ENCODE measurements around the gene PLD1. TPM values are rescaled to one million over a fixed set of nuclear protein-coding genes. Genes with fewer than 3 reads are reported as not detected.

Gene PLD1
- total RNA-seq, 4 donors from 2014 or later = 7.0 to 17.1 (median 13.6) TPM

DNA sequence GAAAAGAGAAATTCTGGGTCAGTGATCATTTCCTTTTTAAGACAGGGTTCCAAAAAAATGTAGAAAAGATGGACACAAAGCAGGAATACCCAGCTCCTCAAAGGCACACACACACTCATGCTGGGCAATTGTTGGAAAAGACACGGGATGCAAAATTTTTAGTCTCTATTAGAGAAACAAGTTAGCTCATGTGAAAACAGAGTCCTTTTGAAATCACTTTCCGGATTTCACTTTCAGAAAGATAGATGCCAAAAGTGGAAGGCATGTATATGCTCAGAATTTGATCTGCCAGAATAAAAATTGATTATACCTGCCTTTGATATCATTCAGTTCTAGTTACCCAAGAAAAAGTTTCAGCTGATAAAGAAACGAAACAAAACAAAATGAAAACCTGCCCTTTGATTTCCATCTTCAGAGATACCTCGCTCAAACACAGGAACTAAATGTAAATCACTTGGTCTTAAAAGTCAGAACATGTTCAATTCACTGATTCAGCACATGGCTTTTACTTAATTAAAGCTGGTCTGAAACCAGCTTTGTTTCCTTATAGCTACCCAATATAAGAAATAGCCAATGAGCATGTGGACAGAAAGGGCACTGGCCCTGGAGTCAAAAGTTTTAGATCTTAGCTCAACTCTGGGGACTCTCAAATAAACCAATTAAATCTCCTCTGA lies 52.8 kb downstream of the PLD1 start:
- H3K4me3 ChIP-seq = no peak overlapping the region
- WGBS, 2 donors (ENCODE audit: low coverage in 1 of 2) = 76 to 90% methylated on average over 4 of the region's 4 CpGs
- no peaks in the 10 kb centered on the region for H3K27me3 ChIP-seq
- no peak for ATAC-seq
- no peaks in the 10 kb centered on the region for H3K9me3 ChIP-seq
- no peaks in the 10 kb centered on the region for H3K4me1 ChIP-seq
- no peak overlapping the region for H3K27ac ChIP-seq
- no peaks in the 10 kb centered on the region for H3K36me3 ChIP-seq
- TF ChIP-seq POLR2AphosphoS5 (IDR thresholded peaks at IDR 0.05) = no peak
- TF ChIP-seq, protein P1, sequence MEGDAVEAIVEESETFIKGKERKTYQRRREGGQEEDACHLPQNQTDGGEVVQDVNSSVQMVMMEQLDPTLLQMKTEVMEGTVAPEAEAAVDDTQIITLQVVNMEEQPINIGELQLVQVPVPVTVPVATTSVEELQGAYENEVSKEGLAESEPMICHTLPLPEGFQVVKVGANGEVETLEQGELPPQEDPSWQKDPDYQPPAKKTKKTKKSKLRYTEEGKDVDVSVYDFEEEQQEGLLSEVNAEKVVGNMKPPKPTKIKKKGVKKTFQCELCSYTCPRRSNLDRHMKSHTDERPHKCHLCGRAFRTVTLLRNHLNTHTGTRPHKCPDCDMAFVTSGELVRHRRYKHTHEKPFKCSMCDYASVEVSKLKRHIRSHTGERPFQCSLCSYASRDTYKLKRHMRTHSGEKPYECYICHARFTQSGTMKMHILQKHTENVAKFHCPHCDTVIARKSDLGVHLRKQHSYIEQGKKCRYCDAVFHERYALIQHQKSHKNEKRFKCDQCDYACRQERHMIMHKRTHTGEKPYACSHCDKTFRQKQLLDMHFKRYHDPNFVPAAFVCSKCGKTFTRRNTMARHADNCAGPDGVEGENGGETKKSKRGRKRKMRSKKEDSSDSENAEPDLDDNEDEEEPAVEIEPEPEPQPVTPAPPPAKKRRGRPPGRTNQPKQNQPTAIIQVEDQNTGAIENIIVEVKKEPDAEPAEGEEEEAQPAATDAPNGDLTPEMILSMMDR (IDR thresholded peaks at IDR 0.05) = no peak
- no peak for TF ChIP-seq POLR2A (IDR thresholded peaks at IDR 0.05)
- no peak for TF ChIP-seq EP300 (IDR thresholded peaks at IDR 0.05)

DNA sequence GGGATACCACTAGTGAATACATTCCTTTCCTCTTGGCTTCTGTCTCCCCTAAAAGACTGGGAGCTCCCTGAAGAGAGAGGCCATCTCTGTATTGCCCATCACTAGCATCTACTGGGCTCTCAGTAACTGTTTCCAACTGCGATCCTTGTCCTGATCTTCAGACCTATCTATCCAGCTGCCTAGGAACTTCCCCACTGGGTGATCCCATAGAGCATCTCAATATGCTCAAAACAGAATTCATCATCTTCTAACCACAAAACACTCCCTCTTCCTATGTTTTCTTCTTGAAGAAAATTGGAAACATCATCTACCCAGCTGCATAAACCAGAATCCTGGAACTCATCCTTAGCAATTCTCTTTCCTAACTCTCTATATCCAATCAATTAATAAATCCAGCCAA lies 54.6 kb downstream of the PLD1 start:
- H3K4me1 ChIP-seq = no peaks in the 10 kb centered on the region
- no peaks in the 10 kb centered on the region for H3K36me3 ChIP-seq
- no peak overlapping the region for H3K27ac ChIP-seq
- no peak overlapping the region for H3K4me3 ChIP-seq
- no peak for ATAC-seq
- no peaks in the 10 kb centered on the region for H3K9me3 ChIP-seq
- H3K27me3 ChIP-seq = no peaks in the 10 kb centered on the region
- no peak for TF ChIP-seq POLR2A (IDR thresholded peaks at IDR 0.05)
- TF ChIP-seq POLR2AphosphoS5 (IDR thresholded peaks at IDR 0.05) = no peak
- TF ChIP-seq, protein P1 (IDR thresholded peaks at IDR 0.05) = no peak
- no peak for TF ChIP-seq EP300 (IDR thresholded peaks at IDR 0.05)
- 80 to 100% methylated on average over 1 of the region's 1 CpG for WGBS, 2 donors (ENCODE audit: low coverage in 1 of 2)

DNA sequence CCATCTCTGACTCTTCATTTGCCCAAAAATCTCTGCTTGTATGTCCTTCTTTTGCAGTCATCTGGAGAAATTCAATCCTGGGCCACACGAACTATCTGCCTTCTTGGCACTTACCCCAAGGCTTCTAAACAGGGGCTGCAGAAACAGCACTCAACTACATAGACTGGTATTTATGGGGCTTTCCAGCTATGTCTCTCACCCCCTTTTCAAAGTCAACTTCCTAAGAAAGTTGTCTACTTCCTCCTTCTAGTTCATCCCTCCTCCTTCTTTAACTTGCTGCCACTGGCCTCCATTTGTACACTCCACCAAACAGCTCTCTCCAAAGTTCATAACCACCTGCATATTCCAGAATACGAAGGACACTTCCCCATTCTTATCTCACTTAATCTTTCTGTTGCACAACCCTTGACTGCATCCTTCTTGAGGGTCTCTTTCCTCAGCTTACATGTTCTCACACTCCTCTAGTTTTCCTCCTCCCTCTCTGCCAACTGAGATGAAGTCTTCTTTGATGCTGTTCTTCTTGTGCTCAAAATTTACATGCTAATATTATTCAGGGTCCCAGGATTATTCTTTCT lies 55.2 kb downstream of the PLD1 start:
- no peak for ATAC-seq
- Histone ChIP-seq H3K4me1 (no peaks in the 10 kb centered on the region), H3K36me3 (no peaks in the 10 kb centered on the region), H3K9me3 (no peaks in the 10 kb centered on the region), H3K27me3 (no peaks in the 10 kb centered on the region), H3K4me3 (no peak overlapping the region), H3K27ac (no peak overlapping the region)
- WGBS, 2 donors (ENCODE audit: low coverage in 1 of 2) = 86 to 95% methylated on average over 2 of the region's 2 CpGs
- TF ChIP-seq, protein P1 (IDR thresholded peaks at IDR 0.05) = no peak
- TF ChIP-seq POLR2AphosphoS5 (IDR thresholded peaks at IDR 0.05) (no peak), POLR2A (IDR thresholded peaks at IDR 0.05) (no peak), EP300 (IDR thresholded peaks at IDR 0.05) (no peak)

DNA sequence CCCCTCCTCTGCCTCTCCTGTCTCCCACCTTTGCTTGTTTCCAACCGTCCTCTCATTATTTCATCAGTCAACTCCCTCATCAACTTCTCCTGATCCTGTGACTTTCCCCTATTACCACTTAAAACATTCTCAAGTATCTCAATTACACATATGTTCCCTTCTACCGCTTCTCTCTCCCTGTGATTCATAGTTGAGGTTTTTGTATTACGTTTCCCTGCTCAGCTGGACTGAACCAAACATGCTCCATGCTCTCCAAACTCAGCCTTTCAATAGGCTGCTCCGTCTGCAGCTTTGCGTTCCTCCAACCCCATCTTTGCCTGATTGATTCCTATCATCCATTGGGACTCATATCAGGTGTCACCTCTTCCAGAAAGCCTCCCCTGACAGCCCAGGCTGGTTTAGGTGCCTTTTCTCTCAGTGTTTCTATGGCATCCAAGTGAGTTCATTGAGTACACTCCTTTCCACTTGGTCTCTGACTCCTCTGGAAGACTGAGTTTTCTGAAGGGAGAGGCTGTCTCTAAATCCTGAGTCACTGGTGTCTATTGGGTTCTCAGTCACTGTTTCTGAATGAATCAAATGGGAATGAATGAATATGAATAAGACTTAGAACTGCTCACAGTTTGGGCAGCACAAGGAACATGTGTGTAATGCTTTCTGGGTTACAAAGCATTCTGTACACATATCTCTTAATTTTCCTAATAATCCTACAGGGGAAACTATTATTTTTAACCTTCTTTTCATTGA lies 56.4 kb downstream of the PLD1 start:
- H3K4me3 ChIP-seq = no peak overlapping the region
- H3K4me1 ChIP-seq = peaks cover 0 to 2% (median 0%) of the 10 kb centered on the region in 3 donors
- TF ChIP-seq, protein P1 (IDR thresholded peaks at IDR 0.05) = no peak
- TF ChIP-seq EP300 (IDR thresholded peaks at IDR 0.05) = no peak
- TF ChIP-seq POLR2A (IDR thresholded peaks at IDR 0.05) = no peak
- TF ChIP-seq POLR2AphosphoS5 (IDR thresholded peaks at IDR 0.05) = no peak
- no peak overlapping the region for H3K27ac ChIP-seq
- H3K27me3 ChIP-seq = no peaks in the 10 kb centered on the region
- ATAC-seq = no peak
- H3K9me3 ChIP-seq = no peaks in the 10 kb centered on the region
- 77 to 98% methylated on average over 5 of the region's 5 CpGs for WGBS, 2 donors (ENCODE audit: low coverage in 1 of 2)
- no peaks in the 10 kb centered on the region for H3K36me3 ChIP-seq

Data from gastroesophageal sphincter (tissue), 4 donors.